ENCODE results near the gene PTPRS.
"Not testable (repeated sequence)": the region's sequence is repeated elsewhere in the genome, so short reads cannot be mapped to it uniquely, and the experiment has no call there.

DNA sequence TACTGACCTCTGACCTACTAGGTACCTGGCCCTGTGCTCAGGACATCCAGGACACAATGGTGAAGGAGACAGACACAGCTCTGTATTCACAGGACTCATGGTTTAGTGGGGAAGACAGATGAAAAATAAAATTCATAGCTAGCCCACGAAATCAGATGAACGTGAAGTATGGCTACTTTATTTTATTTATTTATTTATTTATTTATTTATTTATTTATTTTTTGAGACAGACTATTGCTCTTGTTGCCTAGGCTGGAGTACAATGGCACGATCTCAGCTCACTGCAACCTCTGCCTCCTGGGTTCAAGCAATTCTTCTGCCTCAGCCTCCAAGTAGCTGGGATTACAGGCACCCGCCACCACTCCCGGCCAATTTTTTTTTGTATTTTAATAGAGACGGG lies 40.6 kb upstream of the PTPRS start:
- TF ChIP-seq SUZ12 (IDR thresholded peaks at IDR 0.05; ENCODE audit: extremely low read depth, insufficient read depth, insufficient read length); YY1 (IDR thresholded peaks at IDR 0.05; ENCODE audit: insufficient read depth, insufficient read length); ZNF274 (IDR thresholded peaks at IDR 0.05; ENCODE audit: low read depth, low read length): not testable (repeated sequence)
